CD14-positive monocyte (primary cell): ENCODE results near the gene ZNF302. TPM values are rescaled to one million over a fixed set of nuclear protein-coding genes. Genes with fewer than 3 reads are reported as not detected.

Experiments
- DNase-seq, 3 donors: peaks; one replicate each; pipeline ENCODE4 v3.0.0-alpha.2; 2011 to 2022
- H2AFZ ChIP-seq: 2 replicates; pipeline ENCODE4 v1.6.0; 2012; ENCODE audit warnings: mild to moderate bottlenecking, low read depth, low read length, inconsistent platforms; ENCODE audit not compliant: insufficient read depth, poor library complexity, severe bottlenecking
- H3K27ac ChIP-seq, 2 donors: 1 replicate in 1 of 2; 2 replicates in 1 of 2; pipeline ENCODE4 v1.5.1; 2012 to 2013; ENCODE audit warnings: low read length in 2 of 2, control low read depth in 1 of 2, inconsistent platforms in 1 of 2, low read depth in 1 of 2, mild to moderate bottlenecking in 1 of 2
- H3K27me3 ChIP-seq, 2 donors: one replicate each; pipeline versions ENCODE4 v1.6.0 to v1.6.1; 2011 to 2013; ENCODE audit warnings: low read length in 2 of 2; ENCODE audit not compliant: control insufficient read depth in 2 of 2, insufficient read depth in 2 of 2
- H3K36me3 ChIP-seq, 2 donors: replicated peaks in 1 of 2; 1 replicate in 1 of 2; 2 replicates in 1 of 2; pipeline versions ENCODE4 v1.5.1 to v1.6.1; 2012 to 2013; ENCODE audit warnings: low read length in 2 of 2, control low read depth in 1 of 2, inconsistent platforms in 1 of 2, mild to moderate bottlenecking in 1 of 2; ENCODE audit not compliant: insufficient read depth in 2 of 2, control insufficient read depth in 1 of 2
- H3K4me1 ChIP-seq, 2 donors: 1 replicate in 1 of 2; 2 replicates in 1 of 2; pipeline versions ENCODE4 v1.5.1 to v1.6.1; 2012 to 2013; ENCODE audit warnings: low read length in 2 of 2, control low read depth in 1 of 2, inconsistent platforms in 1 of 2, mild to moderate bottlenecking in 1 of 2, moderate library complexity in 1 of 2; ENCODE audit not compliant: insufficient read depth in 2 of 2, control insufficient read depth in 1 of 2
- H3K4me2 ChIP-seq: replicated peaks from 2 replicates; pipeline ENCODE3; 2012; ENCODE audit warnings: low read length, moderate library complexity, mild to moderate bottlenecking; ENCODE audit not compliant: poor library complexity, severe bottlenecking; ENCODE audit errors: extremely low read depth
- H3K4me3 ChIP-seq, 3 experiments: fragments of 200-600 bp in 1 of 3; sonication (generic) in 1 of 3; replicated peaks in 1 of 3; 1 replicate in 2 of 3; 2 replicates in 1 of 3; pipeline ENCODE4 v1.5.1; 2011 to 2013; ENCODE audit warnings: low read length in 3 of 3, mild to moderate bottlenecking in 3 of 3, control low read depth in 2 of 3, low read depth in 2 of 3, inconsistent platforms in 1 of 3, moderate library complexity in 1 of 3
- H3K79me2 ChIP-seq: 2 replicates; pipeline ENCODE4 v1.6.0; 2012; ENCODE audit warnings: mild to moderate bottlenecking, control low read depth, inconsistent platforms, low read length, moderate library complexity; ENCODE audit not compliant: insufficient read depth
- H3K9ac ChIP-seq: 2 replicates; pipeline ENCODE4 v1.6.0; 2017; ENCODE audit warnings: low read length, mild to moderate bottlenecking; ENCODE audit not compliant: insufficient read depth, poor library complexity, severe bottlenecking
- H3K9me3 ChIP-seq, 2 donors: replicated peaks in 1 of 2; 1 replicate in 1 of 2; 2 replicates in 1 of 2; pipeline versions ENCODE4 v1.5.1 to v1.6.1; 2012 to 2013; ENCODE audit warnings: low read length in 2 of 2, control low read depth in 1 of 2; ENCODE audit not compliant: control insufficient read depth in 1 of 2, insufficient read depth in 1 of 2
- H4K20me1 ChIP-seq: 2 replicates; pipeline ENCODE4 v1.6.0; 2012; ENCODE audit warnings: mild to moderate bottlenecking, low read length, control low read depth, moderate library complexity; ENCODE audit not compliant: insufficient read depth
- H3K27ac Mint-ChIP-seq, 7 donors: one replicate each; pipeline ENCODE4 v1.8.0; 2020; ENCODE audit warnings: mild to moderate bottlenecking in 7 of 7, mixed read lengths in 7 of 7, moderate library complexity in 6 of 7, inconsistent platforms in 2 of 7
- H3K27me3 Mint-ChIP-seq, 3 donors: one replicate each; pipeline ENCODE4 v1.8.0; 2021 to 2022; ENCODE audit warnings: low read depth in 3 of 3, mild to moderate bottlenecking in 3 of 3, mixed read lengths in 3 of 3, moderate library complexity in 3 of 3, inconsistent platforms in 1 of 3
- H3K36me3 Mint-ChIP-seq, 2 donors: one replicate each; pipeline ENCODE4 v1.8.0; 2020; ENCODE audit warnings: mixed read lengths in 2 of 2, inconsistent platforms in 1 of 2, mild to moderate bottlenecking in 1 of 2
- H3K4me1 Mint-ChIP-seq: one replicate; pipeline ENCODE4 v1.8.0; 2020; ENCODE audit warnings: mild to moderate bottlenecking, mixed read lengths
- H3K4me3 Mint-ChIP-seq, 2 donors: one replicate each; pipeline ENCODE4 v1.8.0; 2020; ENCODE audit warnings: mild to moderate bottlenecking in 2 of 2, mixed read lengths in 2 of 2, moderate library complexity in 1 of 2
- H3K9me3 Mint-ChIP-seq, 7 donors: one replicate each; pipeline ENCODE4 v1.8.0; 2020 to 2022; ENCODE audit warnings: mixed read lengths in 7 of 7, mild to moderate bottlenecking in 6 of 7, moderate library complexity in 6 of 7, inconsistent platforms in 2 of 7
- CTCF ChIP-seq: fragments of 200-600 bp; IDR thresholded peaks from one replicate; pipeline ENCODE4 v1.8.0; 2022; ENCODE audit warnings: antibody characterized with exemption, mild to moderate bottlenecking
- WGBS: methylation state at CpG from one replicate; pipeline ENCODE4 v1.1.5; 2013; ENCODE audit warnings: missing lambda C conversion rate; ENCODE audit not compliant: insufficient coverage; 5-methylcytosine and 5-hydroxymethylcytosine counted together
- intact Hi-C, 2 donors: fragments of 100-400 bp; cut with micrococcal nuclease; formaldehyde crosslinking; loops; one replicate each; pipeline versions ENCODE4 v1.15.0 to v1.15.1; 2023
- polyA plus RNA-seq, 3 donors: library from polyadenylated mRNA; depleted of rRNA in 1 of 3; unstranded in 2 of 3; stranded (reverse) in 1 of 3; fragments of 300-500 nt in 2 of 3; fragments of >200 nt in 1 of 3; fragmentation: Illumina TruSeq in 2 of 3; gene quantifications; 1 replicate in 2 of 3; 2 replicates in 1 of 3; pipeline ENCODE4 v1.2.3, GENCODE V29; 2012 to 2021

Gene ZNF302
- polyA plus RNA-seq, 3 donors, result 3.2 to 9.0 (median 4.4) TPM

DNA sequence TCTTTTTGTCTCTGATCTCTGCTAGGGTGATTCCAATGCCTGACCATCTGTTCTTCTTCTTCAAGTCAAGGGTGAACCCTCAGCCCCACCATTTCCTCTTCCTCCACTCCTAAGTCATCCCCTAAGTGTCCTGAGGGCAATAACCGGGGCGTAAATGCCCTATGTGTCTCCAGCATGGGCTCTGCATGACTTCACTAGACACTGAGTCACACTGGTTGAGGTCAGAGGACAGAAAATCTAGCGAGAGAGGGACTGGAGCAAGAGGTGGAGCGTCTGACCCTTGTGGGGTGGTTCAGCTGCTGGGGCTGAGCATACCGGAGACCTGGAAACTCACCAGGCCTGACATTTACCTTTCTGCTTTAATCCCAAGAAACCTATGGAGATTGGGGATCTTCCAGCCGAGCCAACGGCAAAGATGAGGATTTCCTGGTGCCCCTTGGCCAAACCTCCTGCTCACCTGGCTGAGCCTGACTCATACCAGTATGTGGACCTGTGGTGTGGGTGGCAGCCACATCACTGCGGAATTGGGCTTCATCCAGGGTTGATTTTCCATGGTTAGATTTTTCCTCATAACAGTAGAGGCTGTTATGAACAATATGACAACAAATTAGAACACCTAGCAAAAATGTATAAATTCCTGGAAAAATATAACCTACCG lies 27.5 kb upstream of the ZNF302 start:
- TF ChIP-seq CTCF, result no peak
- Histone ChIP-seq H2AFZ (no peak overlapping the region), H3K4me1 (no peaks in the 10 kb centered on the region), H3K79me2 (no peaks in the 10 kb centered on the region), H3K9ac (no peak overlapping the region), H3K27ac (no peak overlapping the region), H3K36me3 (no peaks in the 10 kb centered on the region), H3K4me2 (no peak overlapping the region), H3K9me3 (peaks cover 5 to 18% of the 10 kb centered on the region in 2 donors), H4K20me1 (no peaks in the 10 kb centered on the region), H3K27me3 (no peaks in the 10 kb centered on the region), H3K4me3 (no peak overlapping the region)
- no peak overlapping the region for H3K27ac Mint-ChIP-seq
- DNase-seq, result no peak
- peaks cover 0 to 2% (median 0%) of the 10 kb centered on the region in 3 donors for H3K27me3 Mint-ChIP-seq
- whole genome bisulfite sequencing, result 96% methylated on average over 5 of the region's 9 CpGs
- H3K4me3 Mint-ChIP-seq, result no peak overlapping the region
- H3K36me3 Mint-ChIP-seq, result no peaks in the 10 kb centered on the region
- H3K4me1 Mint-ChIP-seq, result no peaks in the 10 kb centered on the region
- H3K9me3 Mint-ChIP-seq, result peaks cover 4 to 24% (median 17%) of the 10 kb centered on the region in 7 donors
- intact Hi-C loops, result no loop called here

DNA sequence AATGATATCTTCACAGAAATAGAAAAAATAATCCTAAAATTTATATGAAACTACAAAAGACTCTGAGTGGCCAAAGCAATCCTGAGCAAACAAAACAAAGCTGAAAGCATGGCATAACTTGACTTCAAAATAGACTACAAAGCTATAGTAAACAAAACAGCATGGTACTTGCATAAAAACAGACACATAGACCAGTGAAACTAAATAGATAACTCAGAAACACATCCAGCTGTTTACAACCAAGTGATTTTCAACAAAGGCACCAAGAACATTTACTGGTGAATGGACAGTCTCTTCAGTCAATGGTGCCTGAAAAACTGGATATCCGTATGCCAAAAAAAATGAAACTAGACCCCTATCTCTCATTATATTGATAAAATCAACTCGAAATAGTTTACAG lies 25.7 kb upstream of the ZNF302 start:
- no CpG with 5 or more reads among the region's 2 CpGs for WGBS
- Mint-ChIP-seq H3K27me3 (peaks cover 0 to 2% (median 0%) of the 10 kb centered on the region in 3 donors), H3K4me3 (no peak overlapping the region), H3K4me1 (no peaks in the 10 kb centered on the region), H3K27ac (no peak overlapping the region), H3K9me3 (peaks cover 9 to 30% (median 21%) of the 10 kb centered on the region in 7 donors), H3K36me3 (no peaks in the 10 kb centered on the region)
- no peak for DNase-seq
- Histone ChIP-seq H2AFZ (no peak overlapping the region), H3K4me1 (no peaks in the 10 kb centered on the region), H3K4me3 (no peak overlapping the region), H3K79me2 (no peaks in the 10 kb centered on the region), H3K9me3 (peaks cover 10 to 18% of the 10 kb centered on the region in 2 donors), H3K4me2 (no peak overlapping the region), H3K27ac (no peak overlapping the region), H3K27me3 (no peaks in the 10 kb centered on the region), H3K36me3 (no peaks in the 10 kb centered on the region), H4K20me1 (no peaks in the 10 kb centered on the region), H3K9ac (no peak overlapping the region)
- intact Hi-C loops, result no loop called here
- no peak for TF ChIP-seq CTCF
